ENCODE data around the gene GALNT2.

DNA sequence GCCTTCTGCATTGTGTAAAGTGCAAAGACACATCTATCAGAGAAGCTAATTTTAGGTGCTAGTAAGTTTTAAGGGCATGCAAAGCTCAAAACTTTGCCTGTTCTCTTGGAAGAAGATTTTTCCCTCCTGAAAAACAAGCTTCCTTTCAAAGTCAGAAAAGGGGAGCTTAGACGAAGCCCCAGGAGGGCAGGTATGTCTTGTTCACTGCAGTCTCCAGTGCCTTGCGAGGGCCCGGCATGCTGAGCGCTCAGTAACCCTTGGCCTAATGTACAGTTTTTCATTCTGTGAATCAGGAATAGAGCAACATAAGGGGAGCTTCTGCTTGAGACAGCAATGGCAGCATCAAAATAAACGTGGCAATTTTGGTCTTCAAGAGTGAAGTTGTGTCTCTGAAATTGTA is 35.0 kb downstream of the GALNT2 start:
- TF ChIP-seq POLR2A (IDR thresholded peaks at IDR 0.05; ENCODE audit: low read length), result no peak
- no peak for TF ChIP-seq GATA1 (IDR thresholded peaks at IDR 0.05; ENCODE audit: low read depth, low read length)
